Middle frontal gyrus (tissue), 1 donor: ENCODE data around the gene FGF19.

Experiments used
- DNase-seq: peaks from one replicate; pipeline ENCODE4 v3.0.0-alpha.2; 2015; ENCODE audit warnings: low spot score; ENCODE audit errors: extremely low spot score

FGF19 gene, protein sequence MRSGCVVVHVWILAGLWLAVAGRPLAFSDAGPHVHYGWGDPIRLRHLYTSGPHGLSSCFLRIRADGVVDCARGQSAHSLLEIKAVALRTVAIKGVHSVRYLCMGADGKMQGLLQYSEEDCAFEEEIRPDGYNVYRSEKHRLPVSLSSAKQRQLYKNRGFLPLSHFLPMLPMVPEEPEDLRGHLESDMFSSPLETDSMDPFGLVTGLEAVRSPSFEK

DNA sequence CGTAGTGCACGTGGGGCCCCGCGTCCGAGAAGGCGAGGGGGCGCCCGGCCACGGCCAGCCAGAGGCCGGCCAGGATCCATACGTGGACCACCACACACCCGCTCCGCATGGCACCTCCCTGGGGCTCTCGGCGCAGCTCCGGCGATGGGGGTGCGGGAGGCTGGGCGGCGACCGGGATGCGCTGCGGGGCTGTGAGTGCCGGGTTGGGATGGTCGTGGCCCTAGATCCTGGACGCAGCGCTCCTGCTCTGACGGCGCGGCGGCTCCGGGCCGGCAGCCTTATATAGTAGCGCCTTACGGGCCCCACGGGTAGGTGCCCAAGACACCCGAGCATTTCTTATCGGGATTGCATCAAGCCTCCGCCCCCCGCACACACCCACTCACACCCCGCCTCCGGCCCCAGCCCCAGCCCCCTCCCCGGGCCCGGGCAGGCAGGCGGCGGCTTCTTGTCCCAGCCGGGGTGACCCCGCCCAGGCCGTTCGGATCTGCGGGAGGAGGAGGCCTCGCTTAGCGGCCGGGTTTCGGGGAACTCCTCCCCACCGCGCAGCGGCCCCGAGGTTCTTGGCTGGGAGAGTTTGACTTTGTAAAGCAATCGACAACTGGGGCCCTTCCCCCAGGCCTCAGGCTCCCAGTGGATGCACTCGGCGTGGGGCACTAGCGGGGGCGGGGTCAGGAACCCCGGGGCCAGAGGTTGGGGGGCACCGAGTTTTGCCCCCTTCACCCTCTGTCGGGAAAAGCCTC is at the start of gene FGF19:
Gene FGF19 (minus strand): TSS at position 255 of the 740 bp plus-strand sequence. CDS start 146 bp downstream, at position 109.
- DNase-seq: no peak

DNA sequence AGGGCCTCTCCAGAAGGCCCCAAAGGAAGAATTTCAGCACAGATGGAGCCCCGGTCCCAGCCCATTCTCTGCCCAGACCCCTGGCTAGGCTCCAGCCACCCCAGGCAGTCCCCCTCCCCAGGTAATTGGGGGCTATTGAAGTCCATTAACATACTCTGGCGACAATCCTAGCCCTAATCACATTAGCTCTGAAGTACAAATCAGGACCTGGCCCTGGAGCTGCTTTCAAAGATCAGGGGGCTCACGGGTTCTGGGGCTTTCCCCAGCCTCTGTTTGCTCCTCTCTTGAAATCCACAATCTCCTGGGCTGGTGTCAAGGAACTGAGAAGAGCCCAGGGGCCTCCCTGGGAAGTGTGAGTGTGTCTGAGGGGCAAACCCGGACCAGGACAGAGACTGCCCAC is 49.1 kb upstream of the FGF19 start:
- DNase-seq: no peak

DNA sequence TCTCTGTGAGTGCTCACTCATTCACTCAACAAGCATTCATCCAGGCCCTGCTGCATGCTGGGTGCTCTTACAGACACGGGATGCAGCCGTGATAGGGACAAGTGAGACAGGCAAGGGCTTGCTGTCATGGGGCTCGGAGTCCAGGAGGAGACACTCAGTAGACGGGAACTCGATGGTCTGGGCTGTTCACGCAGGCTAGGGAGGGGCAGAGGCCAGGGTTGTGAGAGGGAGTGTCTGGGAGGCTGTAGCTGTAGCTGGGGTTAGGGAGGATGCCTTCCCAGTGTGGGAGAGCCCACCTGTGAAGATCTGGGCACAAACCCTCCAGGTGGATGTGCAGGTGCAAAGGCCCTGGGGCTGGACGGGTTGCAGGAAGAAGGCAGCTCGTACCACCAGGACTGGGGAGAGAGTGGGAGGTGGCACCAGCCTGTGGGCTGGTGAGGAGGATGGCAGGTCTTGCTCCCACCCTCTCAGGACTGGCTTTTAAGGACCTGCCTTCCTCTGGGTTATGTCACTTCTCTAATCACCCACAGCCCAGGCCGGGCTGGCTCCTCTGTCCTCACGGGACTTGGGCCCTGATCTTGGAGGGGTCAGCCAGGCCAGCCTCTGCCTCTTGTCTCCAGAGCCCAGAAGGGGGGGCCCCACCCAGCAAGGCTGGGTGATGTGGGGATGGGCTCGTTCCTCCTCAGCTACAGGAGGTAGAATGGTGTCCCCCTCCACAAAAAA is 47.2 kb upstream of the FGF19 start:
- no peak for DNase-seq

DNA sequence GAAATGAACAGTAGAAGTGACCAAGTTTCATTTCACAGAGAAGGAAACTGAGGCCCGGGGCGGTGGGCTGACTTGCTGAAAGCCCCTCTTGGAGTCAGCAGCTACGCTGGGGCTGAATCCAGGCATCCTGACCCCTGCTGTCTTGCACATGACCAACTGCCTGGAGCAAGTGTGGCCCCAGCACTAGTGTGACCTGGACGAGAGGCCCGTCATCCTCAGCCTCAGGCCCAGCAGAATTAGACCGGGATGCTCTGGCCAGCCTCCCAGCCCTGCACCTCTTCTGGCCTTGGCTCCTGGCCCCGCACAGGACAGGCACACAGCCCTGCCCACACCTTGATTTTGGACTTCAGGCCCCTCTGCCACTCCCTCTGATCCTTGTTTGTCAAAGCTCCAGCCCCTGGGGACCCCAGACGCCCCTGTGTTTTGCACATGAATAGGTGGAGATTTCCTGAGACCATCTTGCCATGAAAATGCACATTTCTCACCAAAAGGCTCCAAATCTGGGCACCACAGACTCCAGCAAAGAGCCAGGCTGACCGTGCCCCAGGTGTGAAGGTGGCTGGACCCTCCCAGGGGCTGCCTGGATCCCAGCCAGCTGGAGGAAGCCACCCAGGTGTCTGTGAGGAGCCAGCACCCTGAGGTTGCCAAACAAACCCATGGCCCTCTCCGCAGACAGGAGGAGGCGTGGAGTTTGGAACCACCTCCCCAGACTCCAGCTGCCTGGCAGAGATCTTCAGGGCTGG is 46.5 kb upstream of the FGF19 start:
- DNase-seq: no peak

DNA sequence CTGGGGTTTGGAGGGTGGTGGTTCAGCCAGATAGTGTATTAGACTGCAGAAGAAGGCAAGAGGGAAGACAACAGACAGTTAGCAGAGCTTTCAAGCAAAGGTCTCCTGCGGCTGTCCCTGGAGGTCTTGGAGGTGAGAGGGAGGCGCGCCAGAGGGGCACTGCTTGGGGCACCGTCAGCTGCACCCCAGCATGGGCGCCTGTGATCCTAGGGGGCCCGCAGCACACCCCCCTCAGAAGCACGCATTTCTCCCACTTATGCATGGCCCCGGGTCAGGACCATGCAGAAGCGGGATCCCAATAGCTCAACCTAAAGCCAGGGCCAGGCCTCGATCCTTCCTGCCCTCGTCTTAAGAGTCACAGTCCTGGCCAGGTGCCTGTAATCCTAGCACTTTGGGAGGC is 44.8 kb upstream of the FGF19 start:
- no peak for DNase-seq

DNA sequence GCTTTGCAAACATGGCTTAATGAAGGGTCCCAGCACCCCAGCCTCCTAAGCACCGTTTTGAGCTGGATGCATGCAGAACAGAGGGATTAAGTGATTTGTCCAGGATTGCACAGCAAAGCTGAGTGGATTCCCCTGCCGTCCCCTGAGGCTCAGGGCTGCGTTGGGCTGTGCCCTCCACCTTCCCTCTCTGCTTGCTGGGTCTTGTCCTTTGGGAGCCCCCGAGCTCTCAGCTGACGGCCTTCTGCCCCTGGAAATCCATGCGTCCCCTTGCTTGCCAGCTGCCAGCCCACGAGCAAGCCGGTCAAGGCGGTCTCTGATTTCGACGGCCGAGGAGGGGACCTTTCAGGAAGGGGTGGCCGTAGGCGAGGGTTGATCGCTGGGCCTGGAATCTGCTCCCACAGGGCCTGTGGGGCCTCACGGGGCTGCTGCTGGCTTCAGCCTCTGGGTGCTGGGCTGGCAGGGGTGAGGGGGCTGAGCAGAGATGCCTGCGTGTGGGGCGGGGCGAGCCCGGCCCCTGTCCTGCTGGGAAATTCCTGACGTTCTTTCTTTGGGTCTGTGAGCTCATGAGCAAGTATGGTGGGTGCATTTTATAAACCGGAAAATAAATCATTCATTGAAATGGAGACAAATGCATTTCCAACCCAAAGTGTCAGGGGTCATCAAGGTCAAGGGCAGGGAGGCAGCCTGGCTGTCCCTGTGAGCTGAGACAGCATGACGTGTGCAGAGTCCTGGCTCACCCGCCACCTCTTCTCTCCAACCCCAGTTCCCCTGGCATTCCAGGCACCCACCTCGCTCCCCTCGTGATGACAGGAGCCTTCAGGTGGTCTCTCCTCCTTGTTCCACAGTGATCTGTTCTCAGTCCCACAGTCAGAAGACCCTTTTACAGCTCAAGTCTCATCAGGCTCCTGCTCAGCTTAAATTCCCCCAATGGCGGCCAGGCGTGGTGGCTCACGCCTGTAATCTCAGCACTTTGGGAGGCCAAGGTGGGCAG is 43.2 kb upstream of the FGF19 start:
- DNase-seq: no peak

DNA sequence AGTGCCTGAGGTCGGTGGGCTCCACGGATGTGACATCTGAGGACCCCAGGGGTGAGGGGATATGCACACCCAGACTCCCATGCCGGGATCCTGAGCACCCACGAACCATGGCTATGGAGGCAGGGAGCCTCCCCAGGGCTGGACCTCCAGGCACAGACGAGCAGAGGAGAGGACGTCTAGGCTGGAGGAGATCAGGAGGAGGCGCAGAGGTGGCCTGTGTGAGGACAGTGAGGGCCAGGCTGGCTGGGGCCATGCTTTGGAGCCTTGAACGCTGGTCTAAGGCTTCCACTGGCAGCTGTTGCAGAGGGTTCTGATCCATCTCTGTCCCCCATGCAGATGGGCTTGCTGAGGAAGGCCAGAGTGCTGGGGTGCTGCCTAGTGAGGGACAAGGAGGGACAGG is 42.3 kb upstream of the FGF19 start:
- DNase-seq: no peak

DNA sequence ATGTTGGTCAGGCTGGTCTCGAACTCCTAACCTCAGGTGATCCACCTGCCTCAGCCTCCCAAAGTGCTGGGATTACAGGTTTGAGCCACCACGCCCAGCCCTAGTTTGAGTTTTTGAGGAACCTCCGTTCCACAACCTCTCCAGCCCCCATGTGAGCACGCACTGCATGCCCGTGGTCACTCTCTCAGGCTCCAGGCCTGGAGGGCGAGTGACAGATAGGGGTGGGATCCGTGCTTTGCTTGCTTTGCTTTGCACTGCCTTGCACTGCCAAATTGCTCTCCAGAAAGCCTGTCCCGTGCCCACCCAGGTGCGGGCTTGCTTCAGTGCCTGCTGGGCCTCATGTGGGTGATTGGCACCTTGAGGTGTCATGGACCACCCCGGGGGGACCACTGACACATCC is 41.4 kb upstream of the FGF19 start:
- no peak for DNase-seq

DNA sequence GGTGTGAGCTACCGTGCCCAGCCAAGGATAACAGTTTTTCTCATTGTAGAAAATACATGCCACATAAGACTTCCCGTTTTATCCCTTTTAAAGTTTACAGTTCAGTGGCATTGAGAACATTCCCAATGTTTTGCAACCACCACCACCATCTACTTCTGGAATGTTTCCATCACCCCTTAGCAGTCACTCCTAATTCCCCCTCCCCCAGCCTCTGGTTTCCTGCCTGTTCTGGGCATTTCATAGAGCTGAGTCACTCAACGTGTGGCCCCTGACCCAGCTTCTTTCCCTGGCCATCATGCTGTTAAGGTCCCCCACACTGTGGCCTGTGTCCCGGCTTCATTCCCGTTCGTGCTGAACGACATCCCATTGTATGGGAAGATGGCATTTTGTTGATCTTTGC is 40.6 kb upstream of the FGF19 start:
- DNase-seq: no peak

DNA sequence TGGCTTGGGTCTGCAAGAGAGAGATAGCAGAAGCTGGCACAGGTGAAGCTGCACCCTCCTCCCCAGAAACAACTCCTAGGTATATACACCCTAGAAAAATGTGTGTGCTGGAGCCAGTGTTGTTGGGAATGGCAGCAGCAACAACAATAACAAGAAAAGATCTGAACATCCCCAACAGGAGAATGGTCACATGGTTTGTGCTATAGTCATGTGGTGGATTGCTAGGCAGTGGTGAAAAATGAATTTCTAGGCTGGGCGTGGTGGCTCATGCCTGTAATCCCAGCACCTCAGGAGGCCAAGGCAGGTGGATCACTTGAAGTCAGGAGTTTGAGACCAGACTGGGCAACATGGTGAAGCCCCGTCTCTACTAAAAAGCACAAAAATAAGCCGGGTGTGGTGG is 31.0 kb upstream of the FGF19 start:
- no peak for DNase-seq

DNA sequence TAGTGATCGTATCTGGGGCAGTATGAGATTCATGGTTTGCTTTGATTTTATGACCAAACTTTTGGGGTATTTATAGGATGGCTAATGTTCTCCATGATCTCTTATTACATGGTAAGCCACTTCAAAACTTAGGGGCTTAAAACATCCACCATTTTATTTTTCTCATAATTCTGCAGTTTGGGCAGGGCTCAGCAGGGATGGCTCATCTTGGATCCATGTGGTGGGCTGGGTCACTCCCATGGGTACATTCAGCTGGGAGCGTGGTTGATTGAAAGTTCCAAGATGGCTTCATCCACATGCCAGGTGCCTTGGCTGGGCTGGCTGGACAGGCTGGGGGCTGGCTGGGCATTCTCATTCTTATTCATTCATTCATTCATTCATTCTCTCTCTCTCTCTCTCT is 30.5 kb upstream of the FGF19 start:
- DNase-seq: no peak

DNA sequence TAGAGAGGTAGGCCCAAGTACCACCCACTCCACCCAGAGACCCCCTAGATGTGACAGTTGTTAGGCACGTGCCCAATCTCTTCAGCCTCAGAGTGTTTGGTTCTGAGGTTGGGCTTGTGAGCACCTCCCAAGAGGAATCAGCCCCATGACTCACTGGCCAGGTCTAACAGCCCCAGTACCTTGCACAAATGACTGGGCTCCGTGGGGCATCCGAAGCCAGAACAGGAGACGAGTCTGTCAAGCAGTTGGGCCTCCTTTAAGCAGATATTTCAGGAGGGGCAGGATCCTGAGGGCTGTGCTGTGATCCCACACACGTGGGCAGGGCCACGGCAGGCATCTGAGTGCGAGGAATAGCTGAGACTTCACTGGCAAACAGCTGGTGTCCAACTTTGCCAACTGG is 29.1 kb upstream of the FGF19 start:
- no peak for DNase-seq

DNA sequence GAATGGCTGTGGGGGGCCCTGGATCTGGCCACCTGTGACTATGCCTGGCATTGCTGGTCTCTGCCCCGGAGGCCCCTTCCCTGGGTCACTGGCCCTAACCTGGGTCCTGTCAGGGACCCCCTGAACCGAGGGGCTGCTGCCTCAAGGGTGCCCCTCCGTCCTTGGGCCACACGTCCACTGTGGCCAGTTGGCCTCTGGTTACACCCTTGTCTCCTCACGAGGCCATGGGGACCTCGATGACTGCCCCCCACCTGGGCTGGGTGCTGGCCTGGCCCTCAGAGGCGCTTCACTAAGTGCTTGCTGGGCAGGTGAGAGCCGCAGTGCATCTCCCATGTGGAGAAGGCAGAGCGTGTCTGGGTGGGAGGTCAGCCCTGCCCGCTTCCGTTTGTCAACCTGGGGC is 27.3 kb upstream of the FGF19 start:
- no peak for DNase-seq

DNA sequence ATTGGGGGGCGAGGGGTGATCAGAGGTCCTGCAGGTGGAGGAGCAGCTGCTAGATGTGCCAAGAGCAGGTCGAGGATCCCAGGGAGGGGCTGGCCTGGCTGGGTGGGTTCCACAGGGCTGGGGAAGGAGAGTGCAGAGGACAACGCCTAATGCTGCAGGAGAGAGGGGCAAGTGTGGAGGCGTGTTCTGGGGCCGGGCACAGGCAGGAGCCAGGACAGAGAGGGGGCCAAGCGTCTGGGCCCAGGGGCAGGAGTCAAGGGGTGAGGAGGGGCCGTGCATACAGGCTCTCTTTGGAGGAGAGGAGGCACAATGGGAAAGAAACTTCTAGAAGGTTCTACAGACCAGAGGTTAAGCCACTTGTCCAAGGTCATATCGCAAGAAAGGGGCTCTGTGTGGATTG is 26.7 kb upstream of the FGF19 start:
- no peak for DNase-seq

DNA sequence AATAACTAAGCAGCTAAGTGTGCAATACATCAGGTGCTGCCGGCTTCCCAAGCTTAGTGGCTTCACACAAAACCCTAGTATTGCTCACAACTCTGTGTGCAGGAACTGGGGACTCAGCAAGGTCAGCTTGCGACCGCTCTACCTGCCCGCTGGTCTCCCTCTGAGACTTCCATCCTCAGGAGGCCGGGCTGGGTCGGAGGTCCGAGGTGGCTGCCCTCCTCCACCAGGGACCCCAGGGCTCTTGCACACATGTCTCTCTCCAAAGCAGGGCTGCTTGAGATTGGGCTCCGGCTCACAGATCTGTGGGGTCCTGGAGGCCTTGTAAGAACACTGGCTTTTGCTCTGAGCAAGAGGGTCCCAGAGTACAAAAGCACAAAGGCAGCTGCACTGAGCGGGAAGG is 25.4 kb upstream of the FGF19 start:
- DNase-seq: no peak

DNA sequence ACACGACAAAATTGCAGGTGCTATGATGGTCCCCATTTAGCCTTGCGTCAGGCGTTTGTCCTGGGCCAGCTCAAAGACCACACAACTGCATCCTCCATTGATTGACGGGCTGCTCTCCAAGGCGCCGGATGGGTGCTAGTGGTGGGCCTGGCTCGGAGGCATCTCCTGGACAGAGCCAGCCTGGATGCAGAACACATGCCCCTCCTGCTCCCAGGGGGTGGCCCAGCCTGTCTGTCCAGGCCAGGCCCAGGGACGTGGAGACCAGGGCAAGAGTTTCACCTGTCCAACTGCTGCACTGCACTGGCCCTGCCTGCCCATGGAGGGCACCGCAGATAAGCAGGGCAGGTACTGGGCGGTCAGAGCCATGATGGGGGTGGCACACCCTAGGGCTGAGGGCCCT is 23.4 kb upstream of the FGF19 start:
- DNase-seq: no peak

DNA sequence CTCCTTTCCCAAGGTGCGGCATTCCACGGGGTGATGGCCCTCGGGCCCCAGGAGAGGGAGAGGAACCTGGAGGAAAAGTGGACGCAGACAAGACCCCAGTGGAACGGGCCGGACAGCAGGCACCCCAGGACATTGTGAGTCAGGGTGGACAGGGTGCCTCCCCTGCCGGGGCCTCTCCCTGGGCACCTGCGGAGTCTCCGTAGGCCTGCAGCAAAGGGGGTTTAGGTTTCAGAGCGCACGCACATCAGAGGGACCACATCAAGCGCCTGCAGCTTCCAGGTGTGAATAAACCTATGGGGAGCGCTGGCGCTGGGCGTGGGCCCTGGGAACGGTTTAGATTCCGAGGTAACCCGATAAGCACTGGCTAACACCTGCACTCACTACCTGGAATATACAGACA is 22.7 kb upstream of the FGF19 start:
- DNase-seq: no peak

DNA sequence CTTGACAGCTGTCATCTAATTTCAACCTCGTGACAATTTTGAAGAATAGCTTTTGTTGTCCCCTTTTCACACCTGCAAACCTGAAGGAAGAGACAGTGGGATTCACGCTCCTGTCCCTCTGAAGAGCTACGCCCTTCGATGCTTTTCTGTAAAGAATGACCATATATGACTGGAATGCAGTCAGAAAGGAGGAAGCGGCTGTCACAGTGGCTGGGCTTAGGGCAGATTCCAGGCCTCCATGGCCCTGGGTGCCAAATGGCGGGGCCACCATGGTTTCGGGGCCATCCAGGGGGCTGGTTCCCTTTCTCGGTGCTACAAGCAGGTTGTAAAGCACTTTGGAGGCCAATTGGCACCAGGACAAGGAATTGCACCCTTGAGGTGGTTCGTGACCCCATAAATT is 22.2 kb upstream of the FGF19 start:
- no peak for DNase-seq

DNA sequence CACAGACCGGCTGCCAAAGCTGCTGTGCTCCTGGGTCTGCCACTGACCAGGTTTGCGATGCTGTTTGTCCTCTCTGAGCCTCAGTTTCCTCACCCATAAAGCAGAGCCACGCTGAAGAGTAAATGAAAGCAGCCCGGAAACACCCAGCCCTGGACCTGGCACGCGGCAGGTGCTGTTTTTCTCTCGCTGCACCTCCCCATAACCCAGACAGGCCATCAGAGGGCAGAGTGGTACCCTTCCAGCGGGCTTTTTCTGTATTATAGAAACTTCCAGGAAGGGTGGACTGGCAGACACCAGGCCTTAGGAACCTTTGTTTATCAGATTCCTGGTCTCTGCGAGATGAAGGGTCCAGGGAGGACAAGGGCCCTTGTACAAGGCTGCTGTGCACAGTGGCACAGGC is 17.9 kb upstream of the FGF19 start:
- no peak for DNase-seq

DNA sequence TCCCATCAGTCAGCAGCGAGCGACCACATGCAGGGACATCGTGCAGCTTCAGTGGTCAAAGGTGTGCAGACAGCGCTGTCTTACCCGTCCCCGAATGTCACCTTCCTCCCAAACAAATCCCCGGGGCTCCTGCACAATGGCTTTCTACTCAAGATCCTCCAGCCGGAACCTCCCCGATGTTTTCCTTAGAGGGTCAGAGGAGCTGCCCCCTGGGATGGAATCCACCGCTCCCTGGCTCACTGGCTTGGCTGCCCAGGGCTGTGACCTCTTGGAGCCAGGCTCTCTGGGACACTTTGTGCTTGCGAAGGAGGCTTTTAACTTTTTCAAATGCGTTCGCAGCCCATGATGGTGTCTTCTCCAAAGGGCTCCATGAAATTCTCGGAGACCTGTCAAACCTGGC is 17.3 kb upstream of the FGF19 start:
- DNase-seq: no peak

DNA sequence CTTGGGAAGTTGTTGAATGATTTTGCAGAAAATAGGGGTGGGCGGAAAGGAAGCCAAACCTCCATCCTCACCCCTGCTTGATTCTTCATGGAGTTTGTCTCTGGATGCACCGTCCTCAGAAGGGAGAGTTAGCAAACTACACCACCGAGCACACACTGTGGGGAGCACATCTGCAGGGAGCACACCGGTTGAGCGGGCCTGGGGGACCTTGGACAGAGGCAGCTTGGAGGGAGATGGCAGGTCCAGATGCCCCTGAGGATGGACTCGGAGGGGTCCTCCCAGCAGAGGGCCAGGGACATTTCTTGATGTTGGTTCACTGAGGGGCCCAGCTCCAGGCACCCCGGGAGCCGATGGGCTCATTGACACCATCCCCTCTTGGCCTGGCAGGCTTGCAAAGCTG is 15.1 kb upstream of the FGF19 start:
- DNase-seq: no peak
